Vagina (tissue), 2 donors: Measurements from ENCODE around the gene NPM3. TPM values are rescaled to one million over a fixed set of nuclear protein-coding genes. Genes with fewer than 3 reads are reported as not detected.

Source experiments
- DNase-seq, 2 donors: peaks; one replicate each; pipeline ENCODE4 v3.0.0-alpha.2; 2017; ENCODE audit errors: extremely low spot score in 2 of 2
- H3K27ac ChIP-seq: fragments of 200-600 bp; sonication (generic); one replicate; pipeline ENCODE4 v1.5.1; 2019
- H3K27me3 ChIP-seq: fragments of 200-600 bp; sonication (generic); one replicate; pipeline ENCODE4 v1.5.1; 2019
- H3K36me3 ChIP-seq, 2 donors: fragments of 200-600 bp; sonication (generic); one replicate each; pipeline ENCODE4 v1.5.1; 2017 to 2019
- H3K4me1 ChIP-seq: fragments of 200-600 bp; sonication (generic); one replicate; pipeline ENCODE4 v1.5.1; 2019
- H3K4me3 ChIP-seq, 2 donors: fragments of 200-600 bp; sonication (generic); 1 replicate in 1 of 2; 2 replicates in 1 of 2; pipeline ENCODE4 v1.5.1; 2016 to 2019
- H3K9me3 ChIP-seq: fragments of 200-600 bp; sonication (generic); one replicate; pipeline ENCODE4 v1.5.1; 2019
- POLR2A ChIP-seq, 2 donors: fragments of 450-650 bp; IDR thresholded peaks; one replicate each; pipeline ENCODE4 v1.6.1; 2017; ENCODE audit warnings: antibody characterized with exemption in 2 of 2, mild to moderate bottlenecking in 2 of 2, moderate library complexity in 2 of 2
- POLR2AphosphoS5 ChIP-seq, 2 donors: sonication (generic); formaldehyde crosslinking; IDR thresholded peaks; one replicate each; pipeline ENCODE4 v1.9.0; 2017; ENCODE audit warnings: antibody characterized with exemption in 2 of 2, mild to moderate bottlenecking in 2 of 2, low read depth in 1 of 2; ENCODE audit not compliant: insufficient read depth in 1 of 2
- intact Hi-C: fragments of 100-400 bp; cut with DNase I; formaldehyde crosslinking; loops from one replicate; pipeline ENCODE4 v1.15.1; 2023
- total RNA-seq: library from RNA; depleted of rRNA; stranded (reverse); fragments of >200 nt; gene quantifications from one replicate; pipeline ENCODE4 v1.2.3, GENCODE V29; 2016
- TF ChIP-seq, protein P1 (sequence below), 3 experiments: fragments of 450-650 bp in 2 of 3; fragments of 200-600 bp in 1 of 3; sonication (generic) in 1 of 3; IDR thresholded peaks; one replicate each; pipeline ENCODE4 v1.5.1; 2017 to 2019; ENCODE audit warnings: antibody characterized with exemption in 3 of 3, mild to moderate bottlenecking in 2 of 3, moderate library complexity in 2 of 3

NPM3 gene
- total RNA-seq, 1 donor from 2014 or later = 39.5 TPM

DNA sequence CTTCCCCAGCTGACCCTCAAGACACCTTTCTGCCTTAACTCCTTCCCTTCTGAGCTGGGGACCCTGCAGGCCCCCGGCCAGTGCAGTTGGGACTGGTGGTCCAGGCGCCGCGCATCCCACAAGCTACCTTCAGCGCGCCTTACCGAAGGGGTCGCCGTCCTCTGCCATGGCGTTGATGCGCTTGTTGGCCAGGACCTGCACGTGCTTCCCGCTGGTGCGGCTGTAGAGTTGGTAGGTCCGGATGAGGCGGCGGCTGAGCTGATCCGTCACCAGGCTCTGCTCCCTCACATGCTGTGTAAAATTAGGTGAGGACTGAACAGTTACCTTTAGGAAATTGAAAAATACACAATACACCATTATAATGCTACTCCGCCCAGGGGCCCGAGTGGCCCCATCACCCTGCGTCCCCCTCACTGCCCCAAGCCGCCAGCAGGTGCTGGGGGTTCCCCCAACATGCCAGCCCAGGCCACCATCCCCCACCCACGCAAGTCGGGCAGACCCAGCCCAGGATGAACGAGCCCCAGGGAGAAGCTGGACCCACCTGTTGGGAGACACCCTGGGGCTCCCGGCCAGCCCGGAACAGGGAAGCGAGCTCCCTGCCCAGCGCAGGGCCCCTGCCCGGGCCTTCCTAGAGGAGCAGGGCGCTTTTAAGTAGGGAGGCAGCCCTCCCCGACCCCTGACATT is 8.5 kb downstream of the NPM3 start:
- no peak for DNase-seq
- peaks cover 8% of the 10 kb centered on the region for H3K27me3 ChIP-seq
- H3K9me3 ChIP-seq = no peaks in the 10 kb centered on the region
- no peak overlapping the region for H3K4me3 ChIP-seq
- TF ChIP-seq, protein P1, sequence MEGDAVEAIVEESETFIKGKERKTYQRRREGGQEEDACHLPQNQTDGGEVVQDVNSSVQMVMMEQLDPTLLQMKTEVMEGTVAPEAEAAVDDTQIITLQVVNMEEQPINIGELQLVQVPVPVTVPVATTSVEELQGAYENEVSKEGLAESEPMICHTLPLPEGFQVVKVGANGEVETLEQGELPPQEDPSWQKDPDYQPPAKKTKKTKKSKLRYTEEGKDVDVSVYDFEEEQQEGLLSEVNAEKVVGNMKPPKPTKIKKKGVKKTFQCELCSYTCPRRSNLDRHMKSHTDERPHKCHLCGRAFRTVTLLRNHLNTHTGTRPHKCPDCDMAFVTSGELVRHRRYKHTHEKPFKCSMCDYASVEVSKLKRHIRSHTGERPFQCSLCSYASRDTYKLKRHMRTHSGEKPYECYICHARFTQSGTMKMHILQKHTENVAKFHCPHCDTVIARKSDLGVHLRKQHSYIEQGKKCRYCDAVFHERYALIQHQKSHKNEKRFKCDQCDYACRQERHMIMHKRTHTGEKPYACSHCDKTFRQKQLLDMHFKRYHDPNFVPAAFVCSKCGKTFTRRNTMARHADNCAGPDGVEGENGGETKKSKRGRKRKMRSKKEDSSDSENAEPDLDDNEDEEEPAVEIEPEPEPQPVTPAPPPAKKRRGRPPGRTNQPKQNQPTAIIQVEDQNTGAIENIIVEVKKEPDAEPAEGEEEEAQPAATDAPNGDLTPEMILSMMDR (IDR thresholded peaks at IDR 0.05) = no peak
- TF ChIP-seq POLR2AphosphoS5 (IDR thresholded peaks at IDR 0.05; ENCODE audit: insufficient read depth in 1 of 2, low read depth in 1 of 2) (no peak), POLR2A (IDR thresholded peaks at IDR 0.05) (no peak)
- H3K36me3 ChIP-seq = no peaks in the 10 kb centered on the region
- H3K27ac ChIP-seq = no peak overlapping the region
- H3K4me1 ChIP-seq = peaks cover 39% of the 10 kb centered on the region
- intact Hi-C loops = loop anchor here (10.0 kb wide), 1 partner anchor 170 kb away; no protein-coding TSS in a partner anchor

DNA sequence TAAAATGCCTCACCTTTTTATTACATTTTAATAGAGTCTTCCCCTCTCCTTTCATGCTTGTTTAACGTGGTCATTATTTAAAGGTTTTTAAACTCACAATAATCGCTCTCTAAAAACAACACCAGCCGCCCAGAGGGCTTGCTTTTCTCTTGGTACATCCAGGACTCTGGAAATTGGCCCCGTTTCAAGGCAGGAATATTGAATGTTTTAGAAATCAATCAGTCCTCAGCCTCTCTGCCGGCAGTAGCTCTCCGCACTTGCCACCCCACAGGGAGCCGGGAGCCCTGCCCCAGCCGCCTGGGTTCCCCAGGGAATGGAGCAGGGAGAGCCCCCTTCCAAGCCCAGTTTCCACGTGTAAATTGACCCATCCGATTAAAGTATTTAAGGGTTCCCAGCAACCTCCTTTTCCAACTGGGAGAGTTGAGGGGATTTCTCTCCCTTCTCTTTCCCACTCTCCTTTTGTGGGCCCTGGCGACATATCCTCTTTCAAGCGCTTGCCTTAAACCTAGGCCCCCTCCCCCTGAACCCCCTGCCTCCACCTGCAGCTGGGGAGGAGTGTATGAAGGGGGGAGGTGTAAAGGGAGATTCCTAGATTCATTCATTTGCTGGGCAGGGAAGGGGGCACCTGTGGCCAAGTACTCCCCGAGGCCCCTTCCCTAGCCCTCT is 9.2 kb downstream of the NPM3 start:
- TF ChIP-seq, protein P1 (IDR thresholded peaks at IDR 0.05) = no peak
- TF ChIP-seq POLR2AphosphoS5 (IDR thresholded peaks at IDR 0.05; ENCODE audit: insufficient read depth in 1 of 2, low read depth in 1 of 2) (no peak), POLR2A (IDR thresholded peaks at IDR 0.05) (no peak)
- H3K9me3 ChIP-seq = no peaks in the 10 kb centered on the region
- intact Hi-C loops = loop anchor here (10.0 kb wide), 1 partner anchor 169 kb away; no protein-coding TSS in a partner anchor
- H3K27ac ChIP-seq = no peak overlapping the region
- H3K36me3 ChIP-seq = no peaks in the 10 kb centered on the region
- H3K4me3 ChIP-seq = no peak overlapping the region
- no peak for DNase-seq
- peaks cover 8% of the 10 kb centered on the region for H3K27me3 ChIP-seq
- peaks cover 32% of the 10 kb centered on the region for H3K4me1 ChIP-seq

DNA sequence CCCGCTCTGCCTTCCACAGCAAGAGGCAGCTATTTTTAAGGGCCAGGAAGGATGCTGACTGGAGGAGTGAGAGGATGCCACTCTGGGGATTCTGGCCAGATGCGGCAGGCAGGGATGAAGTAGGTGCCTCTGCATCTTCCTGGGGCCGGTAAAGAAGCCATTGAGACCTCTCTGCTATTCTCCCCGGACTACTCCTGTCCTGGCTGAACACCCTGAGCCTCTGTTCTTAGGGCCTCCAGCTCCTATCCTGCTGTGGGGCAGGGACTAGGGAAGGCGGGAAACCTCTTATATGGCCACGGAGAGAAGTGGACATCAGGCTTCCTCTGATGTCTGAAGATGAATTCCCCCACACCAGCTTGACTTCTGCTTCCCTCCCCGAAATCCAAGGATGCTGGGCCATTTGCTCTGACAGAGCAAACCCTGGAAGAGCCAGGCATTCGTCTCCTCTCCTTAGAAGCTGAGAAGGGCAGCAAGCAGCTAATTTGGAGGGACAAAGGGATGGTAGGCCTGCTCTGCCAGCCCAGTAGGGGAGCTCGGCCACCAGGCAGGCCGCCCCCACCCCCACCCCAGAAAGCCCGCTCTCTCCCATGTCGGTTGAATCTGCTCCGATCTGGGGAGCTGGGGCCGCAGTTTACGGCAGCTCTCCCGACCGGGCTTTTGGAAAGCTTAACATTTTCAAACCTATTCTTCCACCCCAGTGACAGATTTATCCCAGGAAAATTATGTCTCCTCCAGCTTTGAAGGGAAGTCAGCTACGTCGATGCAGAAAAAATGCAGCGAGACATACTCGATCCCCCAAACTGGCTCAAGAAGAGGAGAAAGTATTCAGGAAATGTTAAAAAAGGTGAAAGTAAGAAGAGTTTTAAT is 10.1 kb downstream of the NPM3 start:
- H3K9me3 ChIP-seq = no peaks in the 10 kb centered on the region
- TF ChIP-seq POLR2A (IDR thresholded peaks at IDR 0.05) (no peak), POLR2AphosphoS5 (IDR thresholded peaks at IDR 0.05; ENCODE audit: insufficient read depth in 1 of 2, low read depth in 1 of 2) (no peak)
- TF ChIP-seq, protein P1 (IDR thresholded peaks at IDR 0.05) = no peak
- intact Hi-C loops = loop anchor here (10.0 kb wide), 1 partner anchor 168 kb away; no protein-coding TSS in a partner anchor
- H3K27ac ChIP-seq = no peak overlapping the region
- H3K36me3 ChIP-seq = no peaks in the 10 kb centered on the region
- DNase-seq = no peak
- H3K27me3 ChIP-seq = peaks cover 8% of the 10 kb centered on the region
- no peak overlapping the region for H3K4me3 ChIP-seq
- peaks cover 25% of the 10 kb centered on the region for H3K4me1 ChIP-seq

DNA sequence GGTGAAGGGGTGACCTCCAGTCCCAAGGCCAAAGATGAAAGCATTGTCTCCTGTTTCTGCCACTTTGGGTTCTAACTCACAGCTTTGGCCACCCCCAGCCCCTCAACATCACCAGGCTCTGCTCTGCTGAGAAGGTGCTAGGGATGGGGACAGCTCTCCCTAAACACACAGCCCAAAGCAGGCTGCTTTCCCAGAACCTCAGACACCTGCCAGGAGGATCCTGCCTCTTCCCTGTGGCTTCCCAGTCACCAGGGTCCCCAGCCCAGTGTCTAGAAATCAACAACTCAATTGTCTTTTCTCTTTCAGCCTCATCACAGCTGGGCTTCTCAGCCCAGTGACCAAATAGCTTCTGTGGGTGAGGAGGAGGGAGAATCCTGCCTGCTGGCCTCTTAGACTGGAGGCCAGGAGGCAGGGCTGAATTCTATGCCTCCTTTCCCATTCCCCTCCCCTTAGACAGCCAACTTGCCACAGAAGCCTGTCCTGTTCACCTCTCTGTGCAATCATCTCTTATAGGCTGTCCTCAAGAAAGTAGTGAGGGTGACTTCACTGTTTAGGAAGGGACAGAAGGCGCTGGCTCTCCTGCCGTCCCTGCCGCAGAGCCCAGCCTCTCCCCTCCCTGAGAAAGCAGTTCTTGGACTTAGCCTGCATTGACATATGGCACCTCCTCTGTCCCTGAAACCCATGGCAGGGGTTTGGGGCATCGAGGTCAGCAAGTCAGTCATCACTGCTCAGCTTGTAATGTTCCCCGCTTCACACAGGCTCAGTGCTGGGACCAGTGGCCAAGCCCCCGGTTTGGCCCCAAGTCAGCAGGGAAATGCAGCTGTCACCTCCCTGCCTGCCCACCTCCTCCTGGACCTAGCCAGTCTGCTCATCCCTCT is 11.0 kb downstream of the NPM3 start:
- intact Hi-C loops = loop anchor here (10.0 kb wide), 1 partner anchor 167 kb away; no protein-coding TSS in a partner anchor
- no peak overlapping the region for H3K4me3 ChIP-seq
- no peaks in the 10 kb centered on the region for H3K36me3 ChIP-seq
- no peak for DNase-seq
- TF ChIP-seq POLR2AphosphoS5 (IDR thresholded peaks at IDR 0.05; ENCODE audit: insufficient read depth in 1 of 2, low read depth in 1 of 2) (no peak), POLR2A (IDR thresholded peaks at IDR 0.05) (no peak)
- TF ChIP-seq, protein P1 (IDR thresholded peaks at IDR 0.05) = no peak
- H3K4me1 ChIP-seq = peaks cover 25% of the 10 kb centered on the region
- no peaks in the 10 kb centered on the region for H3K9me3 ChIP-seq
- no peak overlapping the region for H3K27ac ChIP-seq
- peaks cover 8% of the 10 kb centered on the region for H3K27me3 ChIP-seq
